GM21367 (cell line): ENCODE data around the gene DMRTA1.
"Not testable (repeated sequence)": the region's sequence is repeated elsewhere in the genome, so short reads cannot be mapped to it uniquely, and the experiment has no call there.

Experiments used
- ATAC-seq: cut with Tn5 transposase; IDR thresholded peaks from one replicate; pipeline ENCODE4 v1.9.1; 2021; ENCODE audit not compliant: unreplicated experiment

Gene DMRTA1

GRCh38 chr9:22457448-22457847 is 10.8 kb downstream of the DMRTA1 start:
- ATAC-seq, result no peak

- no peak for ATAC-seq
These were observed 16.6 kb downstream of the DMRTA1 start for GRCh38 chr9:22463205-22463604.

- ATAC-seq, result peak; percentile 83
These were observed 23.4 kb downstream of the DMRTA1 start for GRCh38 chr9:22469928-22470544.

GRCh38 chr9:22481566-22481965 is 34.9 kb downstream of the DMRTA1 start:
- ATAC-seq, result no peak

- no peak for ATAC-seq
These were observed 37.0 kb downstream of the DMRTA1 start for GRCh38 chr9:22483528-22484070.

- ATAC-seq, result not testable (repeated sequence)
These were observed 49.6 kb downstream of the DMRTA1 start for GRCh38 chr9:22496197-22496596.
